Stimulated activated naive CD8-positive, alpha-beta T cell treated with anti-CD3 and anti-CD28 coated beads, Interleukin-15, Interleukin-2, amounts not matched to agents 100 U/mL and 50 U/mL, for 24 hours (primary cell): ENCODE measurements around the gene LBHD1.
"Not testable (repeated sequence)": the region's sequence is repeated elsewhere in the genome, so short reads cannot be mapped to it uniquely, and the experiment has no call there.

Experiments
- ATAC-seq: fragments of 150-1000 bp; cut with Tn5 transposase; one replicate; pipeline ENCODE4 v1.10.0; 2021
- DNase-seq: peaks from one replicate; pipeline ENCODE4 v3.0.0; 2021

LBHD1 gene

DNA sequence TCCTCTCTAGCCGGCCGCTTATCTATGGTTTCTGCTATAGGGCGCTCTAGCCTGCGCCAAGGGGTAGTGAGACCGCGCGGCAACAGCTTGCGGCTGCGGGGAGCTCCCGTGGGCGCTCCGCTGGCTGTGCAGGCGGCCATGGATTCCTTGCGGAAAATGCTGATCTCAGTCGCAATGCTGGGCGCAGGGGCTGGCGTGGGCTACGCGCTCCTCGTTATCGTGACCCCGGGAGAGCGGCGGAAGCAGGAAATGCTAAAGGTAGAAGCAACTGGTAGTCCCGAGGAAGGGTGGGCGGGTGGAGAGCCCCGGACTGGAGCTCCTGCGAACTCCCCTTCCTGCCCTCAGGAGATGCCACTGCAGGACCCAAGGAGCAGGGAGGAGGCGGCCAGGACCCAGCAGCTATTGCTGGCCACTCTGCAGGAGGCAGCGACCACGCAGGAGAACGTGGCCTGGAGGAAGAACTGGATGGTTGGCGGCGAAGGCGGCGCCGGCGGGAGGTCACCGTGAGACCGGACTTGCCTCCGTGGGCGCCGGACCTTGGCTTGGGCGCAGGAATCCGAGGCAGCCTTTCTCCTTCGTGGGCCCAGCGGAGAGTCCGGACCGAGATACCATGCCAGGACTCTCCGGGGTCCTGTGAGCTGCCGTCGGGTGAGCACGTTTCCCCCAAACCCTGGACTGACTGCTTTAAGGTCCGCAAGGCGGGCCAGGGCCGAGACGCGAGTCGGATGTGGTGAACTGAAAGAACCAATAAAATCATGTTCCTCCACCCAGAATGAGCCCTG lies at the start of gene LBHD1, which contains the start of gene UQCC3:
Gene LBHD1, minus strand, starts transcription at position 660 of the 782 bp plus-strand sequence. CDS start 2,236 bp downstream, outside the sequence.
Gene UQCC3, plus strand, starts transcription at position 66 of the 782 bp plus-strand sequence. Its CDS starts 73 bp downstream, at position 139.
- DNase-seq (peak; percentile 88), ATAC-seq (peak; percentile 94)

- ATAC-seq (no peak), DNase-seq (no peak)
These were observed 47.4 kb upstream of the LBHD1 start for GRCh38 chr11:62719302-62719978.

- ATAC-seq: no peak
- no peak for DNase-seq
These were observed 44.7 kb upstream of the LBHD1 start for GRCh38 chr11:62716816-62717215.

GRCh38 chr11:62716206-62716605 lies 44.1 kb upstream of the LBHD1 start:
- ATAC-seq: no peak

GRCh38 chr11:62715150-62716130 lies 43.4 kb upstream of the LBHD1 start:
- ATAC-seq: no peak
- no peak for DNase-seq

More at GRCh38 chr11:62716206-62716605, 44.1 kb upstream of the LBHD1 start:
- no peak for DNase-seq

- DNase-seq (no peak), ATAC-seq (no peak)
These were observed 41.3 kb upstream of the LBHD1 start for GRCh38 chr11:62713343-62713742.

DNA sequence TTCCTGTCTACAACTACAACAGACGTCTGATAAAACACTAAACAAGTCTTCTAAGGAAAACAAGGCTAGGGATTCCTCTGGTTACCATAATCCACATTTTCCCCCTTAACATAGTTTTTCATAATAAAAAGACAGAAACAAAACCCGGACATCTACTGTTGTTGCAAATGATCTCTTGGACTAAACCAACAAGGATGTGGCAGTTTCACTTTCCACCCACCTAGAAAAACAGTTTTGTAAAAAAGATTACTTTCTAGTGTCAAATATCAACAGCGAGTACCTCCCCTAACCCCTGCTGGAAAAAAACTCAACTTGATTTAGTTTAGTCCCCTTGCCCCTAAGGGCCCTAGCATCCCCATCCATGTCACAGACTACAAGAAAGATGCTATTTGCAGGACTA lies 40.8 kb upstream of the LBHD1 start:
- DNase-seq (no peak), ATAC-seq (no peak)

DNA sequence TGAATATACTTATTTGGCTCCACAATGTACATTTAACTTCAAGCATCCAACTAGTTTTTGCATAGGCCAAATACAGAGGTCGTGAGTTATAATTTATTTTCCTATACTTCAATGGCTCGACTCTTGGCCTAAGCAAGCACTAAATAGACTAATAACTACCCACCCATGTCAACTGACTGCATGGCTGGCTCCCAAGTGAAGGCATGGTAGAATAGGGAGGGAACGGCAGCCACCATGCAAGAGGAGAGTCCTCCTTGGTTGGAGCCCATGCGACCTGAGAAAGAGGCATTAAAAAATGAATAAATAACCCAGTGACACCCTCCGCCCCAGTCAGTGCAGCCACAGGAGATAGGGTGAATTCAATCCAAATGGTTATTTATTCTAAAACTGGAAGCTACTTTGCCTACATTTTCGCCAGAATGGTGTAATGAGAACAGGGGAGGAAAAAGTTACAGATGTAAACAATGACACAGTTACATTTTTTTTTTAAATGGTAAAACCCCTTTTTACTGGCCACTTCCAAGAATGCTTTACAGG lies 40.3 kb upstream of the LBHD1 start:
- ATAC-seq (no peak), DNase-seq (no peak)

DNA sequence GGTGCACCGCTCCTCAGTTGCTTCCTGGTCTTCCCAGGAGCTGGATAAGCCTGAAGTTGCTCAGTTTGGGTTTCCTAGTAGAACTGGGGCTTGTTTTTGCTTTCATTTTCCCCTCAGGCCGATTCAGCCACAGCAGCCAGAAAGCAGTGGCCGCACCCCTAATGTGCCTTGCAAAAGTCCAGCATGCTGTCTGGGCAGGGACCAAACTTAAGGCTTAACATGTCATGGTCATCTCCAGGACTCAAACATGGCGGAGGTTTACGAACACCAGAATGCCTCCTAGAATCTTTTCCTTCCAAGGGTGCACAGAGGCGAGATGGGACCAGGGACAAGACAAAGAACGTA lies 37.9 kb upstream of the LBHD1 start:
- ATAC-seq: no peak
- DNase-seq: peak; percentile 33

GRCh38 chr11:62709247-62710000 lies 37.4 kb upstream of the LBHD1 start:
- peak; percentile 86 for ATAC-seq

GRCh38 chr11:62708793-62709192 lies 36.7 kb upstream of the LBHD1 start:
- DNase-seq: peak; percentile 55
- peak; percentile 15 for ATAC-seq

More at GRCh38 chr11:62709247-62710000, 37.4 kb upstream of the LBHD1 start:
- DNase-seq: peak; percentile 94

DNA sequence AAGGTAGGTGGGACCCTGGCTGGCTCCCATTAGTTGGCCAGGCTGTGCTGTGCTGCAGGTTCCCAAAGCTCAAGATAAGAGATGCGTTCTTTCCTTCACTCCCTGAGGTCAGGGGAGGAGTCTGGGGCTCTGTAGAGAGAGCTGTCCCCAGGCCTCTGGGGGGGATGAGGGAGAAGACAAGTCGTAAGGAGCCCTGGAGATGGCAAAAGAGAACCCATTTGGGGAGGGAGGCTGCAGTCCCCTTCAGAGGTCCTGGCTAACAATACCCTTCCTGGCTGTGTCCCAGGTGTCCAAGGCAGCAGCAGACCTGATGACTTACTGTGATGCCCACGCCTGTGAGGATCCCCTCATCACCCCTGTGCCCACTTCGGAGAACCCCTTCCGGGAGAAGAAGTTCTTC lies 36.3 kb upstream of the LBHD1 start:
- no peak for ATAC-seq

DNA sequence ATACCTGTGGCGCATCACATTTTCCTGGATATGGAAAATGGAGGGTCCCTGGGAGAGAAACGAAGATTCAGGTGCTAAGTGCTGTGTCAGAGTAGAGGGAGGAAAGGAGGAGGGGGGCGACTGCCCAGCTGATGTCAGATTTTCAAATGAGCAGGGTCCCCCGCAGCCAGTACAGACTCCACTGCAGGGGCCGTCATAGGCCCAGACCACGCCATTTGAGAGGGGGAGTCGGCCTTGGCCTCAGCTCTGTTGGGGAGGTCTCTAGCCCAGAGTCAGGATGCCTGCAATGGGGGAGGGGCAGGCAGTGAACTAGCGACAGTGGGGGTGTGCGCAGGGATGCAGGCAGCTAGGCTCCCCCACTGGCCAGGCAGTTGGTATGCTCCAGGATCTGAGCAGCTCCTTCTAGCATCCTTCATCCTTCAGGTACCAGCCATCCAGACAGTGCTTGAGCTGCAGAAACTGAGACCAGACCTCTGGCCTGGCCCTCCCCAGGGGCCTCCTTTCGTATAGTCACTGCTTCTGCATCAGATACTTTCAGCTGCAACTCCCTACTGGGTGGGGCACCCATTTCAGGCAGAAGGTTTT lies 35.3 kb upstream of the LBHD1 start, which contains the start of the genes BSCL2 and GNG3:
Gene BSCL2, minus strand, starts transcription at position 148 of the 585 bp plus-strand sequence. CDS start 229 bp downstream, outside the sequence.
Gene GNG3, plus strand, starts transcription at position 400 of the 585 bp plus-strand sequence. CDS start 620 bp downstream, outside the sequence.
- DNase-seq (no peak), ATAC-seq (no peak)

More for the DNA sequence above, 36.3 kb upstream of the LBHD1 start:
- DNase-seq: no peak

DNA sequence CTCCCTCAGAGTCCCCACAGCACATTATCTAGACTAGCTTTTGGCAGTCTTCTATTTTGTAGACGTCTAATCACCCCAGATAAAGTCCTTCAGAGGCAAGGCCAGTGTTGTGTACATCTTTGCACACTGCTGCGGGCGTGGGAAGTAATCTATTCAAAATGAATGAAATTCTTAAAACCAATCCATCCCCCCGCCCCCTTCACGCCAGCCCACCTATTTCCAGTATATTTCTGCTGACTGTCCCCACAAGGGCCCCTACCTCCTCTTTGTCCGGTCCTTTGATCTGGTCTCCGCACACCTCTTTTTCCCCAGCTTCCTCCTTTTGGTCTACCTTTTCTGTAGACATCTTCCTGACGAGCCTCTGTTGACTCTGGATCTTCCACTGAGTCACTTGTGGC lies 34.8 kb upstream of the LBHD1 start:
- ATAC-seq (no peak), DNase-seq (no peak)

DNA sequence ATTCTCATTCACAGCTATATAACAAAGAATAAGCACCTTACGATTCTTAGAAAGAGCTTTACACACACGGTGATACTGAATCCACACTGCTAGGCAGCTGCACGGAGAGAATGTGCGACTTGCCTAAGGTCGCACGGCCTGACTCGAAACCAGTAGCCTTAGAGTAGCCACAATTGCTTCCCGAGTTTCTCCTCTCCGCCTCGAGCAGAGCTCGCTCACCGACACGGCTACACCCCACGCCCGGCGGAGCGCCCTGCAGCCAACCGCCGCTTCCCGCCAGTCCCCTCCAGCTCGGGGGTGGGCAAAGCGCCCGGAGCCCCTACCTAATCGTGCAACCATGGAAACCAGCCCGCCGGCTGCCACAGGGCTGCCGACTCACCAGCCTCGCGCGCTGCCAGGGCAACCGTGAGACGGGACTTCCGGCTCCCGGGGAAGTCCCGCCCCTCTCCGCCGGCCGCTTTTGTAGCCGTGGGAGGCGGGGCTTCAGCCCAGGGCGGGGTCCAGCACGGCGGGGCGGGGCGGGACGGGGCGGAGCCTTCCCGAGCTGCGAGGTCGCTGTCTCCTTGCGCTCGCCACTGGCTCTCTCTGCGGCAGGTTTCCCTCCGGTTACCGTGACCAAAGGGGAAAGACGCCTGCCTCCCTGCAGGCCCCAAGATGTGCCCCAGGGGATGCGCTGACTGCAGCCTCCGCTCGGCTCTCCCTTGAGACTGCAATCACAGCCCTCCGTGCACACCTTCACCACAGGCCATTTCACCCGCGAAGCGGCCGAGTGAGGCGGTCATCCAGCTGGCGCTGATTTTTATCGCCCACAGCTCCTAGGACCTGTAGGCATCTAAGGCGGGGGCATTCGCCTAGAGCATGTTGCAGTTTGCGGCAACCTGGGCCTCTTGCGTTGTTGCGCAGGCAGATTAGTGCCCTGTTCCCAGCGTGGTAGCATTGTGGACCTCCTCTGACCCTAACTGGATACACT lies 34.1 kb upstream of the LBHD1 start:
- peak; percentile 78 for ATAC-seq

GRCh38 chr11:62705413-62705812 lies 33.3 kb upstream of the LBHD1 start:
- ATAC-seq (no peak), DNase-seq (no peak)

More for the DNA sequence above, 34.1 kb upstream of the LBHD1 start:
- DNase-seq: peak; percentile 97

DNA sequence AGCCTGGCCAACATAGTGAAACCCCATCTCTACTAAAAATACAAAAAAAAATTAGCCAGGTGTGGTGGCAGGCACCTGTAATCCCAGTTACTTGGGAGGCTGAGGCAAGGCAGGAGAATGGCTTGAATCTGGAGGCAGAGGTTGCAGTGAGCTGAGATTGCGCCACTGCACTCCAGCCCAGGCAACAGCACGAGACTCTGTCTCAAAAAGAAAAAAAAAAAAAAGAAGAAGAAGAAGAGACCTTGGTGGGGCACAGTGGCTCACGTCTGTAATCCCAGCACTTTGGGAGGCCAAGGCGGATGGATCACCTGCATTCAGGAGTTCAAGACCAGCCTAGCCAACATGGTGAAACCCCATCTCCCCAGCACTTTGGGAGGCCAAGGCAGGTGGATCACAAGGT lies 31.9 kb upstream of the LBHD1 start:
- not testable (repeated sequence) for ATAC-seq, DNase-seq

DNA sequence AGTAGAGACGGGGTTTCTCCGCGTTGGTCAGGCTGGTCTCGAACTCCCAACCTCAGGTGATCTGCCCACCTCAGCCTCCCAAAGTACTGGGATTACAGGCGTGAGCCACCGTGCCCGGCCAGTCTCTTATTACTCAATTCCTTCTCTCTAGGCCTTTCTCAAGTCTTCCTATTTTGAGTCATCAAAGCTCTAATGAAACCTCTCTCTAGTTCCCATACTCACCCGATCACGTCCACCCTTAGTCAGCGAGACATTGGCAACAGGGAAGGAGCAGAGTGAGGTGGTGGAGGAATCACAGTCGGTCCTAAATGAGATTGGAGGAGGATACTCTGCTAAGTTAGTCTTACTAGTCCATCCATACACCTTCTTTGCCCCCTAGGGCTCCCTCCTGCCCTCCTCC lies 30.2 kb upstream of the LBHD1 start:
- no peak for DNase-seq
- no peak for ATAC-seq
